Measurements from ENCODE around the gene IRAK4. TPM values are rescaled to one million over a fixed set of nuclear protein-coding genes. Genes with fewer than 3 reads are reported as not detected.

IRAK4 gene
- total RNA-seq (20.0 and 27.6 TPM in 2 replicates), polyA plus RNA-seq (19.4 and 19.7 TPM in 2 replicates), polyA minus RNA-seq (ENCODE audit: low replicate concordance) (1.5 and 4.6 TPM in 2 replicates)
- polyA plus RNA-seq (2012): 9.6 TPM in 2 replicates

GRCh38 chr12:43758728-43759563, at the start of gene IRAK4, which contains the start of gene PUS7L:
IRAK4 (plus strand) TSS chr12:43758951; CDS start chr12:43768112, 9,161 bp downstream.
PUS7L (minus strand) TSS chr12:43758790; CDS start chr12:43755245, 3,545 bp downstream.
- TF ChIP-seq EZH2 (IDR thresholded peaks at IDR 0.05; ENCODE audit: low read length, missing control alignments) (no peak), CTCF (conservative IDR thresholded peaks at IDR 0.05 in 1 of 2, IDR thresholded peaks at IDR 0.05 in 1 of 2; ENCODE audit: low read depth in 1 of 2, low read length in 2 of 2) (peak; percentile 40 to 54)
- Histone ChIP-seq H3K4me2 (ENCODE audit: extremely low read depth, insufficient read depth, low read length) (peak within 1 kb of the TSS; percentile 93), H2AFZ (ENCODE audit: low read length) (peak within 1 kb of the TSS; percentile 97), H3K9ac (ENCODE audit: insufficient read depth, low read length) (peak within 1 kb of the TSS; percentile 70), H3K4me1 (ENCODE audit: control insufficient read depth, extremely low read depth, insufficient read depth, low read length) (peaks cover 5% of the 10 kb centered on the region), H3K4me3 (replicated peaks in 1 of 4; ENCODE audit: control extremely low read depth in 1 of 4, insufficient read depth in 1 of 4, low read depth in 3 of 4, low read length in 4 of 4) (peak within 1 kb of the TSS; percentile 46 to 94 (median 77)), H3K27ac (ENCODE audit: insufficient read depth, low read length) (peak within 1 kb of the TSS; percentile 71), H4K20me1 (ENCODE audit: control insufficient read depth, extremely low read depth, insufficient read depth, low read length) (no peaks in the 10 kb centered on the region), H3K27me3 (ENCODE audit: control insufficient read depth, insufficient read depth, low read length) (no peaks in the 10 kb centered on the region), H3K36me3 (ENCODE audit: control insufficient read depth, insufficient read depth, low read length) (no peaks in the 10 kb centered on the region), H3K9me3 (ENCODE audit: control insufficient read depth, insufficient read depth, low read depth, low read length) (no peaks in the 10 kb centered on the region), H3K79me2 (ENCODE audit: control insufficient read depth, insufficient read depth, low read length) (peaks cover 17% of the 10 kb centered on the region)
- DNase-seq (ENCODE audit: low read depth in 2 of 2): peak; percentile 96 to 97

GRCh38 chr12:43711348-43711747, 47.4 kb upstream of the IRAK4 start:
- no peak for DNase-seq (ENCODE audit: low read depth in 2 of 2)
- no peak overlapping the region for H3K27ac ChIP-seq (ENCODE audit: insufficient read depth, low read length)
- H3K36me3 ChIP-seq (ENCODE audit: control insufficient read depth, insufficient read depth, low read length): no peaks in the 10 kb centered on the region
- no peaks in the 10 kb centered on the region for H3K79me2 ChIP-seq (ENCODE audit: control insufficient read depth, insufficient read depth, low read length)
- no peaks in the 10 kb centered on the region for H4K20me1 ChIP-seq (ENCODE audit: control insufficient read depth, extremely low read depth, insufficient read depth, low read length)
- no peak overlapping the region for H3K4me2 ChIP-seq (ENCODE audit: extremely low read depth, insufficient read depth, low read length)
- no peak for TF ChIP-seq CTCF (conservative IDR thresholded peaks at IDR 0.05 in 1 of 2, IDR thresholded peaks at IDR 0.05 in 1 of 2; ENCODE audit: low read depth in 1 of 2, low read length in 2 of 2)
- no peak for TF ChIP-seq EZH2 (IDR thresholded peaks at IDR 0.05; ENCODE audit: low read length, missing control alignments)
- H3K27me3 ChIP-seq (ENCODE audit: control insufficient read depth, insufficient read depth, low read length): no peaks in the 10 kb centered on the region
- H3K4me3 ChIP-seq (replicated peaks in 1 of 4; ENCODE audit: control extremely low read depth in 1 of 4, insufficient read depth in 1 of 4, low read depth in 3 of 4, low read length in 4 of 4): no peak overlapping the region
- no peaks in the 10 kb centered on the region for H3K9me3 ChIP-seq (ENCODE audit: control insufficient read depth, insufficient read depth, low read depth, low read length)
- H3K4me1 ChIP-seq (ENCODE audit: control insufficient read depth, extremely low read depth, insufficient read depth, low read length): no peaks in the 10 kb centered on the region
- no peak overlapping the region for H3K9ac ChIP-seq (ENCODE audit: insufficient read depth, low read length)
- H2AFZ ChIP-seq (ENCODE audit: low read length): no peak overlapping the region

GRCh38 chr12:43722621-43723020, 36.1 kb upstream of the IRAK4 start:
- DNase-seq (ENCODE audit: low read depth in 2 of 2): no peak
- TF ChIP-seq EZH2 (IDR thresholded peaks at IDR 0.05; ENCODE audit: low read length, missing control alignments) (no peak), CTCF (conservative IDR thresholded peaks at IDR 0.05 in 1 of 2, IDR thresholded peaks at IDR 0.05 in 1 of 2; ENCODE audit: low read depth in 1 of 2, low read length in 2 of 2) (no peak)
- H3K4me2 ChIP-seq (ENCODE audit: extremely low read depth, insufficient read depth, low read length): no peak overlapping the region
- H3K4me1 ChIP-seq (ENCODE audit: control insufficient read depth, extremely low read depth, insufficient read depth, low read length): no peaks in the 10 kb centered on the region
- H3K79me2 ChIP-seq (ENCODE audit: control insufficient read depth, insufficient read depth, low read length): no peaks in the 10 kb centered on the region
- H4K20me1 ChIP-seq (ENCODE audit: control insufficient read depth, extremely low read depth, insufficient read depth, low read length): no peaks in the 10 kb centered on the region
- no peak overlapping the region for H3K4me3 ChIP-seq (replicated peaks in 1 of 4; ENCODE audit: control extremely low read depth in 1 of 4, insufficient read depth in 1 of 4, low read depth in 3 of 4, low read length in 4 of 4)
- H2AFZ ChIP-seq (ENCODE audit: low read length): no peak overlapping the region
- H3K27ac ChIP-seq (ENCODE audit: insufficient read depth, low read length): no peak overlapping the region
- H3K9ac ChIP-seq (ENCODE audit: insufficient read depth, low read length): no peak overlapping the region
- no peaks in the 10 kb centered on the region for H3K9me3 ChIP-seq (ENCODE audit: control insufficient read depth, insufficient read depth, low read depth, low read length)
- no peaks in the 10 kb centered on the region for H3K36me3 ChIP-seq (ENCODE audit: control insufficient read depth, insufficient read depth, low read length)
- no peaks in the 10 kb centered on the region for H3K27me3 ChIP-seq (ENCODE audit: control insufficient read depth, insufficient read depth, low read length)

All from fibroblast of lung (primary cell).